ENCODE results near the gene DENND4A.

The DENND4A gene

DNA sequence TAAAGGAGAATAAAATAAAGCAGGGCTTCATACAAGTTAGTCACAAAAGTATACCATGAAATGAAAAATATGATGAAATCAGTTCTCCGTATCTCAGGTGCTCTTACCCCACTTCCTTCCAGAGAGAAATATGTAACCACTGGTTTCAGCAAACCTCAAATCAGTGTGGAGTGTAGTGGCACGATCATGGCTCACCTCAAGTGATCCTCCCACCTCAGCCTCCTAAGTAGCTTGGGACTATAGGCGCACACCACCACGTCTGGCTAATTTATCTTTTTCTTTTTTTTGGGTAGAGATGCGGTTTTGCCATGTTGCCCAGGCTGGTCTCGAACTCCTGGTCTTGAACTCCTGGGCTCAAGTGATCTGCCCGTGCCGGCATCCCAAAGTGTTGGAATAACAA is 24.2 kb downstream of the DENND4A start:
- TF ChIP-seq, protein P1, sequence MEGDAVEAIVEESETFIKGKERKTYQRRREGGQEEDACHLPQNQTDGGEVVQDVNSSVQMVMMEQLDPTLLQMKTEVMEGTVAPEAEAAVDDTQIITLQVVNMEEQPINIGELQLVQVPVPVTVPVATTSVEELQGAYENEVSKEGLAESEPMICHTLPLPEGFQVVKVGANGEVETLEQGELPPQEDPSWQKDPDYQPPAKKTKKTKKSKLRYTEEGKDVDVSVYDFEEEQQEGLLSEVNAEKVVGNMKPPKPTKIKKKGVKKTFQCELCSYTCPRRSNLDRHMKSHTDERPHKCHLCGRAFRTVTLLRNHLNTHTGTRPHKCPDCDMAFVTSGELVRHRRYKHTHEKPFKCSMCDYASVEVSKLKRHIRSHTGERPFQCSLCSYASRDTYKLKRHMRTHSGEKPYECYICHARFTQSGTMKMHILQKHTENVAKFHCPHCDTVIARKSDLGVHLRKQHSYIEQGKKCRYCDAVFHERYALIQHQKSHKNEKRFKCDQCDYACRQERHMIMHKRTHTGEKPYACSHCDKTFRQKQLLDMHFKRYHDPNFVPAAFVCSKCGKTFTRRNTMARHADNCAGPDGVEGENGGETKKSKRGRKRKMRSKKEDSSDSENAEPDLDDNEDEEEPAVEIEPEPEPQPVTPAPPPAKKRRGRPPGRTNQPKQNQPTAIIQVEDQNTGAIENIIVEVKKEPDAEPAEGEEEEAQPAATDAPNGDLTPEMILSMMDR (IDR thresholded peaks at IDR 0.05), result no peak
- H3K9me3 Mint-ChIP-seq, result no peaks in the 10 kb centered on the region

DNA sequence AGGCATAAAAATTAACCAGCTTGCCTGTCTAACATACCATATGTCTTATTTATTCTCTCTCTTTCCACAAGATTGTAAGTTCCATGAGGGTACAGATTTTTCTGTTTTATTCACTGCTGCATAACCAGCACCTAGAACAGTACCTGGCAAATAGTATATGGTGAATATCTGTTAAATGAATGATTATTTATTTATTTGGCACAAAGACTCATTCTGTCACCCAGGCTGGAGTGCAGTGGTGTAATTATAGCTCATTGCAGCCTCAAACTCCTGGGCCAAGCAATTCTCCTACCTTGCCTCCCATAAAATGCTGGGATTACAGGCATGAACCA is 24.9 kb downstream of the DENND4A start:
- no peaks in the 10 kb centered on the region for H3K4me1 Mint-ChIP-seq
- TF ChIP-seq, protein P1 (IDR thresholded peaks at IDR 0.05), result no peak
- no peak overlapping the region for H3K27ac Mint-ChIP-seq
- no peak overlapping the region for H3K4me3 Mint-ChIP-seq
- DNase-seq, result no peak
- H3K36me3 Mint-ChIP-seq (ENCODE audit: low read depth), result no peaks in the 10 kb centered on the region
- H3K27me3 Mint-ChIP-seq (ENCODE audit: low read depth, poor library complexity), result no peaks in the 10 kb centered on the region
- H3K9me3 Mint-ChIP-seq, result no peaks in the 10 kb centered on the region

More for the DNA sequence above, 24.2 kb downstream of the DENND4A start:
- Mint-ChIP-seq H3K4me3 (no peak overlapping the region), H3K27ac (no peak overlapping the region), H3K27me3 (ENCODE audit: low read depth, poor library complexity) (no peaks in the 10 kb centered on the region), H3K36me3 (ENCODE audit: low read depth) (no peaks in the 10 kb centered on the region), H3K4me1 (no peaks in the 10 kb centered on the region)
- no peak for DNase-seq

DNA sequence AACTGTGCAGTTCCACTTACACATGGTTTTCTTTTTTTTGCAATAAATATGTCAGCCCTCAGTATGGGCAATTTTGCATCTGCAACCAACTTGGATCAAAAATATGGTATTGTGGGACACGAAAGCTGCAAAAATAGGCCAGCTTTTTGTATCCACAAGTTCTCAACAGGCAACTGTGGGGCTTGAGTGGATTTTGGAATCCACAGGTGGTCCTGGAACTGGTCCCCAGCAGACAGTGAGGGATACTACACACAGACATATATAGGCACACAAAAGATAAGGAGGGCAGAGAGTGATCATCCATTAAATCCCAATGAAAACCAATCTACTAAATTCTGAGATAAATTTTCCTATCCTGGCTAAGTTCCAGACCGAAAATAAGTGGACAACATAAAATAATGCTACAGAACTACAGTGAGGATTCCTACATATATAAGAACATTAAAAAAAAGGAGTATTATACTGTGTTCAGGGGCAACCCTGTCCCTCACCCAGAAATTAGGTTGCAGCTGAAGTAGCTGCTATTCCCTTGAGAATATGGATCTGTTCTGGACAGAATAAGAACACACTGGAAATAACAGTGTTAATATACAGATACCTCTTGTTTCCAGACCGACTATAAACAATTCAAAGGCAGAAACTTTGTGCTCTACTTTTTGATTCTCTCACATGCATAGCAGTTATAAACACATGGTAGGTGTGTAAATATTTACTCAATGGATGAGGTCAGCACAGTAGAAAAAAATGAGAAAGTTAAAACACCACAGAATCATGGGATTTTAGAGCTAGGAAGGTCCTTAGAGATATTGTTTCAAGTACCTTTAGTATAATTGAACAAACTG is 25.4 kb downstream of the DENND4A start:
- Mint-ChIP-seq H3K4me3 (no peak overlapping the region), H3K27me3 (ENCODE audit: low read depth, poor library complexity) (no peaks in the 10 kb centered on the region), H3K4me1 (no peaks in the 10 kb centered on the region), H3K9me3 (no peaks in the 10 kb centered on the region), H3K36me3 (ENCODE audit: low read depth) (no peaks in the 10 kb centered on the region), H3K27ac (peak overlapping the region; percentile 69)
- DNase-seq, result no peak
- TF ChIP-seq, protein P1 (IDR thresholded peaks at IDR 0.05), result no peak

DNA sequence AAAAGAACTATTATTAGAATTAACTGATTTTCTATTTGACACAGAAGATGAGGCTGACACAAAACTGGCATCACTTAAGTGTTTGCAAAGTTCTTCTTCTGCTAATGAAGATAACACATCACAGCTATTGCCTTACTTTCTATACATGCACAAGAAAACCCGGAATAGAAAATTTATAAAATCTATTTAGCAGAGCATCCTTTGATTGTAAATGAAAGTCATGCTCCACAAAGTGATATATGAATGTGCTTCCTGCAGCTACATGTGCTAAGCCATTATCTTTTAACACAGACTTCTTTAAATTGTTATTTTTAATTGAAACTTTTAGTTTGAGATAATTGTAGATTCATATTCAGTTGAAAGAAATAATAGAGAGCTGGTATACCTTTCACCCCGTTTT is 27.0 kb downstream of the DENND4A start:
- Mint-ChIP-seq H3K27me3 (ENCODE audit: low read depth, poor library complexity) (no peaks in the 10 kb centered on the region), H3K36me3 (ENCODE audit: low read depth) (no peaks in the 10 kb centered on the region), H3K27ac (no peak overlapping the region), H3K4me1 (no peaks in the 10 kb centered on the region), H3K4me3 (no peak overlapping the region), H3K9me3 (no peaks in the 10 kb centered on the region)
- TF ChIP-seq, protein P1 (IDR thresholded peaks at IDR 0.05), result no peak
- no peak for DNase-seq

DNA sequence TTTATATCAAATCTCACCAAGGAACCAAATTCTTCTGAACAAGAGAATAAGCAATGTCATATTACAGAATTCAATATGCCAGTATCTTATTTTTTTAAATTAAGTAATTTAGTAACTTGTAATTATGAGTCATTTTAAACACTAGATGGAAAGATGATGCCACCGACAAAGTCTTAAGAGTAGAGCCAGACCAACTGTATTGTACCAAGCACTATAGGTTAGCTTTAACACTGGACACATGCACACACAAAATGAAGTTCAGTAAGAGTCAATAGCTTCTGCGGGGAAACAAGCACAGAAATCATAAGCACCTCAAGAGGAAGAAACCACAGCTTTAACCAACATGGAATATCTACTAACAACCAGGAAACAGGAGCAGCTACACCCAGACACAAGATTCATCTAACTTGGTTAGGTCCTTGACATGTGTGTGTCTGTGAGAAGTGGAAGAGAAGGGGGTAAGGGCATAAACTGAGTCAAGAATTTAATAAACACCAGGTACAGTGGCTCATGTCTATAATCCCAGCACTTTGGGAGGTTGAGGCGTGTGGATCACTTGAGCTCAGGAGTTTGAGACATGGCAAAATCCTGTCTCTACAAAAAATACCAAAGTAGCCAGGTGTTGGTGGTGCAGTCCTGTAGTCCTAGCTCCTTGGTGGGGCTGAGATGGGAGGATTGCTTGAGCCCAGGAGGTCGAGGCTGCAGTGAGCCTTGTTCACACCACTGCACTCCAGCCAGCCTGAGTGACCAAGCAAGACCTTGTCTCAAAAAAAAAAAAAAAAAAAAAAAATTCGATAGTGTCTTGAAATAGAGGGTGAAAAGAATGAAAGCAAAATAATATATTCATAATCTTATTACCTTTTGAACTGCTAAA is 28.9 kb downstream of the DENND4A start:
- H3K4me1 Mint-ChIP-seq, result no peaks in the 10 kb centered on the region
- H3K9me3 Mint-ChIP-seq, result no peaks in the 10 kb centered on the region
- peak overlapping the region; percentile 1 for H3K27ac Mint-ChIP-seq
- H3K4me3 Mint-ChIP-seq, result no peak overlapping the region
- H3K27me3 Mint-ChIP-seq (ENCODE audit: low read depth, poor library complexity), result no peaks in the 10 kb centered on the region
- DNase-seq, result no peak
- TF ChIP-seq, protein P1 (IDR thresholded peaks at IDR 0.05), result no peak
- H3K36me3 Mint-ChIP-seq (ENCODE audit: low read depth), result no peaks in the 10 kb centered on the region

All from nephron progenitor cell (in vitro differentiated cells).